ENCODE results near the gene VDR.

Gene VDR

DNA sequence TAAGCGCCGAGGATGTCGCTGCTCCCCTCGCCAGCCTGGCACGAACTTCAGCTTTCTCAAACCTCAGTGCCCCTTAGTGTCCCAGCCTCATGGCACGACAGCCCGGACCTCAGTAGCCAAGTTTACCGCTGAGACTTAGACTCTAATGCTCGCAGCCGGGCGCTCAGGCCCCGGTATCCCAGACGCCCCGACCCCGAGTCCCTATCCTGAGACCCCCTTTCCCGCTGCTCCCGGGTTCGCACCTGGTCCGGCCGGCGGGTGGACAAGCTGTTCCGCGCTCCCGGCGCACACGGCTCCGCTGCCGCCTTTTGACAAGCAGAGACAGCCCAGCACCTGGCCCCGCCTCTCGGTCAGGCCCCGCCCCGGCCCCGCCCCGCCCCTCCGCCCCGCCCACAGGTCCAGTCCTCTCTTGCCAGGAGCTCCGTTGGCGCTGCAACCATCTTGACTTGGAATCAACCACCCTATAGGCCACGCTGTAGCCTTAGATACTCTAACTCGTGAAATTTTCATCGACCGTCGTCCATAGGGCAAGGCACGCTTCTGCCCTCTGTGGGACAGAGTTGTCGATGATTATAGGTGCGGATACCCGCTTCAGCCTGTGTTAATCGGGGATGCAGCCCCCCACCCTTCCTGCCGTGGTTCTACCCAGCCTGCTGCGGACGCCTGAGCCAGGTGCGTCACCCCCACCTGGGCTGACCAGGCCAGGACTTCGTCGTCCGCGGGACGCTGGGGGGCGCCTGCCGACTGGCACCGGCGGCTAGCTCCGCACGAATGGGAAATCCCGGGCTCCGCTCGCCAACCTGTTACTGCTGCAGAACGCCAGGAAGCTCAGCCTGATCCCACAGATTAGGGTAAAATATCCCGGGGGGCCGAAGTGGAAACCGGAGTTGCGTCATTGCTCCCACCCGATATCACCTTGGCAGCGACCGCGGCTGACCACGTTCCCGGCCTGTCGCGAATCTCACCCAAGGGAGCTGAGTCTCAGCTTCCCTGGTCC is at the start of gene VDR:
VDR (minus strand) TSS at position 282 of the 997 bp plus-strand sequence. CDS start 25,881 bp downstream, outside the sequence.
- DNase-seq, result peak; percentile 74 to 88

DNA sequence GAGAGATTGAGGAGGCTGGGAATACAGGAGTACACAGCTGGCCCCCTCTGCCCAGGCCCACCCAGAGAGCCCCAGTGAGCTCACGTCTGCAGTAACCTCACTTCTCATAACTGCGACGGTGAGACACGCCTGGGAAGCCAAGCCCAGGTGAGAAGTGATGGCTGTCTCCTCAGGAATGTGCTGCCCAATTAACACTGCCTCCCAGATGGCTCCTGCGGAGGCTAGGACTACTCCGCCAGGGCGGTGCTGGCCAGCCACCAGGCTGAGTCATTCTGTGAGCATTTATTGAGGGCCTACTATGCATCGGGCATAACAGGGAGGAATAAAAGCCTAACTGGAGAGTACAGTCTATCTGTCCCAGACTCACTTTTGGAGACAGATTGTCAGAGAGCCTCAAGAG is 49.3 kb upstream of the VDR start:
- DNase-seq, result no peak

DNA sequence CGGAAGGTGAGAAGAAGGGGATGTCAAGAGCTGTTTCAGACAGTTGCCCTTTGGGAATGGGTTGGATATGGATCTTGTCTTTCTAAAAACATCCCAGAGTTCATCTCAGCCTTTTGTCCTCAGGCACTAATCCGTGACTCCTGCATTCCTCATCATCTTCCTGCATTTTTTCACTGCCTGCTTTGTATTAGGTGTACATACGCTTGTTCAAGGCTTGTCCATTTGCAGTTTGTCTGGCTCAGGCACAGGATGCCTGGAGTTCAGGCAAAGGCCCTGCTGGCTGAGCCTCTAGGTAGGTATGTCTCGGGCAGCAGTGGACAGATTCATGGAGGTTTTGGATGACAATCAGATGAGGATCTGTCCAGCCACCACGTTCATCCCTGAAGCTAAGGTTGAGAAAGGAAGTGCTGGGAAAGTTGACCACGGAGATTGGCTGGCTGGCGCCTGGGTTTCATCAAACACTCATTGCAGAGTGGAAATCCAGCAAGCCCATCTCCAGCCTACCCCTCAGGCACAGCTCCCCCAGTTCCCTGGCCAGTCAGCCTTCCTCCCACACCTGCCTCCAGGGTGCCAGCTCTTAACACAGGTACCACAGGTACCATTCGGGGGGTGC is 46.2 kb upstream of the VDR start:
- no peak for DNase-seq

DNA sequence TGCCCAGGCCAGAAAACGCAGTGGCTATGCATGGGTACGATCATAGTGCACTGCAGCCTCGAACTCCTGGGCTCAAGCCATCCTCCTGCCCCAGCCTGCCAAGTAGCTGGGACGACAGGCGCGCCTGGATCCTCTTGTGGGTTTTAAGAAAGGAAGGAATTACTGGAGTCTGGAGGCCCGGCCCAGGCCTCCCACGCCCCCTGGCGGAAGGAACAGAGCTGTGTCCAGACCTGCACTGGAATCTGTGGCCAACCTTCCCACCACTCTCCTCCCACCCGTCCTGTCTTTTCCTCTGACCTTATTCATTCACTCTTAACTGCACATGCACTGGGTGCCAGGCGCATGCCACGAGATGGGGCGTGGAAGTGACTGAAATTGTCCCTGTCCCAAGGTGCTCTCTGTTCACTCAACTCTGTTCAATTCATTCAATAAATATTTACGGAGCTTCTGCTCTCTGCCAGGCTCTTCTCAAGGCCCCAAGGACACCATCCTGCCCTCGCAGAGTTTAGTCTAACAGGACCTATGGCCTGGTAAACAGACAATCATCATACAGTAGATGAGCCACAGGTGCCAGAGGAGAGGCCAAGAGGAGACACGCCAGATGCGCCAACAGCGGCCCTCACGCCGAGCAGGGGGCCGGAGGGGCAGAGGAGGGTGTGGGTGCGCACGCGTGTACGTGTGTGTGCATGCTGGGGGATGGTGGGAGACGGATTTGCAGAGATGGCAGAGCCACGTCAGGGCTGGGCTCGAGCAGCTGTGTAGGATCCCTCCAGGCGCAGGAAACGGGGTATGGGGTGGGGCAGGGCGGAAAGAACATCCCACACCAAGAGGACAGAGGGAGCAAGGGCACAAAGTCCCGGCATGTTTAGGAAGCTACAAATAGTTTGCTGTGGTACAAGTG is 44.9 kb upstream of the VDR start:
- DNase-seq, result peak; percentile 29 to 83

DNA sequence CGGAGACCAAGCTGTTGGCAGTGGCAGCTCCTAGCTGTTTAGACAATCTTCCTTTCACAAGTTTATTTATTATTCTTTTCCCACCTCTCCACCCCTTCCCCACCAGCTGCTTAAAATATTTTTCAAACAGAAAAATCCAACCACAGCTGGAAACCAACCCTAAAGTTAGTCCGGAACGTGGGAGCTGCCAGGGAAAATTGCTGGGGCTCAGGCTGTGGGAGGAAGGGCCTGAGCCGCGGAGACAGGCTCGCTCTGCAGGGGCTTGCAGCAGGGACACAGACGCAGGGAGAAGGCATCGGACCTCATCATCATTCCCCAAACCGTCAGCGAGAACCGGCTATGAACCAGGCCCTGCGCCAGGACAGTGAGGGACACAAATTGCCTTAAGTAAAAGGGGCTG is 42.5 kb upstream of the VDR start:
- DNase-seq, result no peak

DNA sequence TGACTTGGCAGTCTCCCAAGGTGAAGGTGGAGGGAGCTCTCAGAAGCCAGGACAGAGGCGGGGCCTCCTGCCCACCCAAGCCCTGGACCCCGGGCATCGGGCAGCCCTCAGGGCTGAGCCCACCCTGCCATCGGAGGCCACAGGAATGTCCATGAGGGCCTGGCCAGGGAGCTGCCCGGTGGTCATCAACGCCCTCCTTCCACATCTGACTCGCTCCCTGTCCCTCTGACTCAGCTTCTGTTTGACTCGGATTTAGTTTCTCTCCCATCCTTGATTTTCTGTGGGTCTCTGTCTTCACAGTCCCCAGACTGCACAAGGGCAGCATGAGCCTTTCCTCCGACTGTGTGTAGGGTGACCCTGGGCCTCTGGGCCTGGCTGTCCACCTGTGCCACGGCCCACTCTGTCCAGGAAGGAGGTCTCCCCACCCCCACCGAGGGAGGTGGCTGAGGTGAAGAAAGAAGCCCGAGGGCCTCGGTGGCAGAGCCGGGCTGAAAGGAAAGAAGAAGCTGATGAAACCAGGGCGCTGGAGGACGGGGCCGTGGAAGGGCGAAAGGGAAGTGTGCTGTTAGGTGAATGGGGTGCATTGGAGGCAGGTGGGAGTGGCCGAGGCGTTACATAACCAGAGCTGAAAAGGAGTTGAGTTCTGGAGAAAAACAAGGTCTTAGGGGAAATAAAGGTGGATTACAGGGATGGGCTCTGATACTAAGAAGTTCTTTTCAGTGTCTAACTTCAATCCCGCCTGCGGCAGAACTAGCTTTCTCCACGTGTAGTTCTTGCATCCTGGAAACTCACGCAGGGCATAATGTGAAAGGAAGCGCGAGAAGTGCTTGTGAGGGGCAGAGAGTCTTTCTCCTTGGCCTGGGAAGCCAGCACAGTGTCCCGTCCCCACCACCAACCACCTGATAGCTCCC is 41.9 kb upstream of the VDR start:
- DNase-seq, result no peak

DNA sequence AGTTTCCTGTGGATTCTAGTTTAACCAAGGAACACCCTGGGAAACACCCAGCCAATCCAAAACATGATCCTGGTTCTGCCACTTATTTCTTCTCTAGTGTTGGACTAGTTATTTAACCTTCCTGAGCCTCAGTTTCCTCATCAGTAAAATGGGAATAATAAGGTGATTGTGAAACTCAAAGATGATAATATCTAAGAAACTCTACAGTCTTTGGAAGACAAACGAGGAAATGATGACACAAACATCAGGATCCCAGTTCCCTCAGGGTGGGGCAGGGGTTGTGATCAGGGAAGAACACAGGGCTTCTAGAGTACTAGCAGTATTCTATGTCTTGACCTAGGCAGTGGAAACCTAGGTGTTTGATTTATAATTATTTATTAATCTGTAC is 40.5 kb upstream of the VDR start:
- no peak for DNase-seq

DNA sequence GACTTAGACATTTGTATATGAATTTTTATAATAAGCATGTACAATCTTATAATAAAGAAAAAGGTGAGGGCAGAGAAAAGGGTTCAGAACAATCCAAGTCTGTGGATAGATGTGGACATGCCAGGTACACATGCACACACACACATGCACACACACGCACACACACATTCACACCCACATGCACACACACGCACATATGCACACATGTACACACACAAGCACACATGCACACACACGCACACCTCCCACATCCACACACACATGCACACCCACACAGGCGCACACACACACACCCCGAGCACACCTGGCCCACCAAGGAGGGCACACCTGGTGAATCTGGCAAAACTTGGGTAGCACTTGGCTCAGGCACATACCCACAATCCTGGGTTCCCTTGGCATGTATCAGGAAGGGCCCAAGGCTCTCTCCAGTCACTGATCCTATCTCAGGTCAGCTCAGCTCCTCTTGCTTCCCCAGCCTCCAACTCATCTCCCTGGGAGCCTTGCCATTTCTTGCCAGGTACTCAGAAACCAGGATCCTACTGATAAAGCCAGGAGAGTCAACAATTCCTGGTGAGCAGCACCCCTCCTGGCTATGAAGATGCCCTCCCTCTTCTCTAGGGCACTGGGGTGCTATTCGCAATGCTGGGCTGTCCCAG is 40.0 kb upstream of the VDR start:
- no peak for DNase-seq

DNA sequence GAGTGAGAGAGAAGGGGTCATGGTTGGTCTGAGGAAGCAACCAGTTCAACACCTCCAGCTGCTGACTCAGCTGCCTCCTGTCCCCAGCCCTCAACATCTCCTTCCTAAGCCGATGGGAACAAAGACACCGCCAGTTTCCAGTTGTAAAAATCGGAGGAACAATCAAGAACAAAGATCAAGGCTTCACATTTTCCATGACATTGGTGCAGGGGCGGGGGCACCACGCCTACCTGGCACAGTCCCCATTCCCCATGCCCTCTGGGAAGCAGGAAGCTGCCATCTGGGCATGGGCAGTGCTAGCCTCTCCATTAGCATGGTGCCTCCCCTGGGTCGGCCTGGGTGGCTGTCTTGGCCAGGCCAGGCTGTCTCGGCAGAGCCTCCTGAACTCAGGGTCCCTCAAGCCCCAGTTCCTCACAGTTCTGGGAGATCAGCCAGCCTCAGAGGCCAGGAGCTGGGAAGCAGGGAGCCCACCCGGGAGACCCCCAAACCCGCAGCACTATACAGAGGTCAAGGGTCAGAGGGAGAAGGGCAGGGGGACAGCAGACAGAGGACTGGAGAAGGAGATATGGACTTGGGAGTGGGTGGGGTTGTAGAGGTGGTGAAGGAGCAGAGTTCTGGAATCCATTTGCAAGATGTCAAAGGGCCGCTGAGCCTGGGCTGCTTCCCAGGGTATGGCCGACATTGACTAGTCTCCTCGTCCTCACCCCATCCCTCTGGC is 39.0 kb upstream of the VDR start:
- no peak for DNase-seq

DNA sequence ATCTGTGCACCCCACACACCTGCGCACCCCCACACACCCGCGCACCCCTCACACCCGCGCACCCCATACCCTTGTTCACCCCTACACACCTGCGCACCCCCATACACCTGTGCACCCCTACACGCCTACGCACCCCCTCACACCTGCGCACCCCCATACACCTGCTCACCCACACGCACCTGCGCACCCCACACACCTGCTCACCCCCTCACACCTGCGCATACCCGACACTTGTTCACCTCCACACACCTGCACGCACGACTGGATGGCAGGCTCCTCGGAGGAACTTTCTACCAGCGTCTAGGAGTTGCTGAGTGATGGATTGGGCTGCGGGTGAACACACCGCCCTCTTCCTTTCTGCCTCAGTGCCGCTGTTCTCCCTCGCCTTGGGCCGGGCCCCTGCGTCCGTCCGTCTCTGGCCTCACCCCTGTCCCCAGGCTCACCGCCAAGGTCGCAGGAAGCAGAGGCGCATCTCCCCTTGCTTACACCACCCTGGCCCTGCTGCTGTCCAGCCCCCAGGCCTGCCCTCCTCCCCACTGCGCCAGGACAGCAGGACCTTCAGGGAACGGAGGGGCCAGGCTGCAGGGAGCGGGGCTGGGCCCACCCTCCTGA is 37.9 kb upstream of the VDR start:
- no peak for DNase-seq

DNA sequence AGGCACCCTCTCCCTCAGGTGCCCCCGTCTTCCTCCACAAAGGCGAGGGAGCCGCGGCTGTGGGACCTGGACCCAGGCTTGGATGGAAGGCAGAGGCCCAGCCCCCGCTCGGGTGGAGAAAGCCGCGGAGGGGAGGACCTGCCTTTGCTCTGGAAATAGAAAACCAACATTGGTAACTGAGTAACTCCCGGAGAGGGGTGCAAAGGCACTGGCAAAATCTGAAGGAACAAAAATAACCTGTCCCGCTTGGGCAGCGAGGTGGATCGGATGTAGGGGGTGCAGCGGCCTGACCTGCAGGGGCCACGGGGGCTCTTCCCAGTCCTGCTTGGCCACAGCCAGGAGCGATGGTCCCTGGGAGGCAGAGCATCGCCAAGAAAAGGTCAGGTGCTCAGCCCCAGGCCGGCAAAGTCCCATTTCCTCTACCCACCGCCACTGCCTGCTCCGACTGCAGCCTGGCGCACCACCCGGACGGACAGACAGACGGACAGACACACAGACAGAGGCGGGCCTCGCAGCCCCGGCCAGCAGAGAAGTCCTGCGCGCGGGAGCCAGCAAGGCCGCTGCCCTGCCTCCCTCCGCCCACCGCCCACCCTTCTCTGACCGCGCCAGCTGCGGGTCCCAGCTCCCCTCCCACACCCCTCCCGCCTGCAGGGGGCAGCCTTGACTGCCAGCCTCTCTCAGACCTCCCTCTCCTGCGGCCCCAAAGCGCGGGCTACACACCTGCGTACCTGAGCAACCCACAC is 37.2 kb upstream of the VDR start:
- DNase-seq, result peak in 1 of 2 experiments; percentile 76

DNA sequence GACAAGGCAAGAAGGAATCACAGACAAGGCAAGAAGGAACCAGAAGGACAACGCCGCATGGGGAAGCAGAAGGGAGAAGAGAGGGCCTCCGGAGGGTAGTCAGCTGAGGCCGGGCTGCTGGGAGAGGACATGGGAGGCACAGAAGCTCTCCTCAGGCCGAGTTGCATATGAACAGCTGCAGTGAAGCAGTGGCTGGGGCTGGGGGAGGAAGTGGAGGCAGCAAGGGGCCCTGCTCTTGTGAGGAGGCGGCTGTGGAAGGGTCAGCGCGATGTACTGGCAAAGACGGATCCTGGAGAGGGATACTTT is 36.6 kb upstream of the VDR start:
- DNase-seq, result no peak

DNA sequence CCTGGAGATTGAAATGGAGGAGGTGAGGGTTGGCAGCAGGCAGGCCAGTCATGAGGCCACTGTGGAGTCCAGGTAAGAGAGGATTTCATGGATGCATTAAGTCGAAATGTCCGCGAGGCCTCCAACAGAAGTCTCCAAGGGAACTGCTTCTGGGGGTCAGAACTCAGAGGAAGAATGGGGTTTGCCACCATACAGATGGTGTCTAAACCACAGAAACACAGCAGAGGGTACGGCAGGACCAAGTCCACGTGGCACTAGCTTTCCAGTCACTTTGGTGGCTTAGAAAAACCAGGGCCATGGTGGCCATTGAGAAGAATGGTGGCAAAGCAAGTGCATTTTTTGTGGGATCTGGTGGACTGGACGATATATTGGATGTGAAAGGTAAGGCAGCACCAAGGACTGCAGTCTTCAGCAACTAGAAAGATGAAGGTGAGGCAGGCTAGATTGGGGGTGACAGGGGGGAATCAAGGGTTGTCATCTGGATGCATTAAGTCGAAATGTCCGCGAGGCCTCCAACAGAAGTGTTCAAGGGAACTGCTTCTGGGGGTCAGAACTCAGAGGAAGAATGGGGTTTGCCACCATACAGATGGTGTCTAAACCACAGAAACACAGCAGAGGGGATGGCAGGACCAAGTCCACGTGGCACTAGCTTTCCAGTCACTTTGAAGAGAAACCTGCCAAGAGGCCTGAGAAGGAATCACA is 36.1 kb upstream of the VDR start:
- DNase-seq, result no peak

DNA sequence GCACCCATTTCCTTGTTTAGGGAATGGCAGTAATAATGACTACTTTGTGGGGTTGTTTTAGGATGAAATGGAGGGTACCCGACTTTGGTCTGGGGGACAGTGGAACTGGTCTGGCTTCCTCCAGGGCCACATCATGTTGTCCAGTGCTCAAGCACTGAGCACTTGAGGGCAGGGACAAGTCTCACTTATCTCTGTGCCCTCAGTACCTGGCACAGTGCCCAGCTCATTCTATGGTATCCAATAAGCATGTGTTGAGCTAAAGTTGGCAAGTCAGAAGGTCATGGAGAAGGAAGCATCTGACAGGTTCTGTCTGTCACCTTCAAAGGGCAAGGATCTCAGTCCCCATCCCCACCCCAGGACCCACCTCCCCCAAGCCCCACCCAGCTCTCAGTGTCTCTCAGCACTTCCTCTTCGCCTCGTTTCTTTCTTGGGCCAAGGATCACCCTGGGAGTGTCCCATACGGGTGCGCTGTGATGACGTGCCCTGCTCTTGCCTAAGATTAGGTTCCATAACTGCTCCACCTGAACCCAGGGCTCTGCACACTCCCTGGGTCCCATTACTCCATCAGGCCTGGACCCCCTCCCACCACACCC is 34.3 kb upstream of the VDR start:
- DNase-seq, result no peak

DNA sequence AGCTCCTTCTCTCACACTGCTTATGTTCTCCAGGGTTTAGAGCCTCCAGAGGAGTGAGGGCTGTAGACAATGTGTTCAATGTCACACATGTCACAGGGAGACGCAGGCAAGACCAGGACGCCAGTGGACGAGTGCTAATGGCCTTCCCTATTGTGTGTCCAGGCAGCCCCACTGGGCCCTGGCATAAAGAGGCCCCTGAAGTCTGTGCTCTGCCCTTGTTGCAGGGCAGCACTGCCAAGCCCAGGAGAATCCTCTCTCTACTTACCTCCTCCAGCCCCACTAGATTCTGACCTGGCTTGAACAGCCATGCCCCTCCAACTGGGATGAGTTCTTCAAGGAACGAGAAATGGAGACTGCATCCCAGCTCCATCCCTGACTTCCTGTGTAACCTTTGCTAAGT is 33.8 kb upstream of the VDR start:
- no peak for DNase-seq

DNA sequence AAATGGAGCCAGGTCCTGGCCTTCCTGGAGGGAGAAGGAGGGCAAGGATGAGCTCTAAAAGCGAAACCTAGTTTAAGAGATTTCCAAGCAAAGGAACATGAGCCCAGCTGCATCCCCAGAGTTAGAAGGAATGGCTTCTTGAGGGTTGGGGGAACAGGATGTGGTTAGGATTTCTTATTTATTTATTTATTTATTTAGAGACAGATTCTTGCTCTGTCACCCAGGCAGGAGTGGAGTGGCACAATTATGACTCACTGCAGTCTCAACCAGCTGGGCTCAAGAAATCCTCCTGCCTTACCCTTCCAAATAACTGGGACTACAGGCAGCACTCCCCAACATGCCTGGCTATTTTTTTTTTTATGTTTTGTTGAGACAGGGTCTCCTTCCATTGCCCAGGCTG is 33.3 kb upstream of the VDR start:
- DNase-seq, result no peak

DNA sequence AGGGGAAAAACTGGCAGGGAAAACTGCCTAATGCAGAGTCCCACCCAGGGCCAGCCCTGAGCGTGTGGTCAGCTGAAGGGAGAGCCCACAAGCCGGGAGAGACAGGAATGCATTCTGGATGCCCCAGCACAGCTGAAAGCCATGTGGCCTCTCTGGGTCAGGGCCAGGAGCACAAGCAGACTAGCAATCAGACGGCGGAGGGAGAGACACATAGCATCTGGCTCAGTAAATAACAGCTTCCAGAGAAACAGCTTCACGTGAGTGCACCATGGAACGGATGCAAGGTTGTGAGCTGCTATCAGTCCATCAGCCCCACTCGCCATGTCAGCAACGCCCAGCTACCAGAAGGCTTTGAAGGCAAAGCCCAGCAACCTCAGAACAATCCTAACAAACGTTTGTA is 30.4 kb upstream of the VDR start:
- no peak for DNase-seq

DNA sequence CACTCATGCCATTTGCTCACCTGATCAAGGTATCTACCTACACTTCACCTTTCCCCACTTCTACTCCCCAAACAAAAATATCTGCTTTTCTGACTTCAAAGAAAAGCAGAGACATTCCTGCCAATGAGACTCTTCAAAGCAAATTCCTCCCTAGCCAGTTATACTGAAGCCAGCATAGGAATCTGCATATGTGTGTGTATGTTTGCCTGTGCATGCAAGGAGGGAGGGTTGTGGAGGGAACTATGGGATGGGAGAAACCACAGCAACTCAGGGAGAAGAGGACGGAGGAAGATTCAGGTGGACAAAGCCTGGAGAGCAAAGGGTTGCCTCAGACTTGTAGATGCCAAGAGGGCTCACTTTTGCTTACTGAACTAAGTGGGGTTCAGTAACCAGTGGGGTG is 26.4 kb upstream of the VDR start:
- DNase-seq, result no peak

DNA sequence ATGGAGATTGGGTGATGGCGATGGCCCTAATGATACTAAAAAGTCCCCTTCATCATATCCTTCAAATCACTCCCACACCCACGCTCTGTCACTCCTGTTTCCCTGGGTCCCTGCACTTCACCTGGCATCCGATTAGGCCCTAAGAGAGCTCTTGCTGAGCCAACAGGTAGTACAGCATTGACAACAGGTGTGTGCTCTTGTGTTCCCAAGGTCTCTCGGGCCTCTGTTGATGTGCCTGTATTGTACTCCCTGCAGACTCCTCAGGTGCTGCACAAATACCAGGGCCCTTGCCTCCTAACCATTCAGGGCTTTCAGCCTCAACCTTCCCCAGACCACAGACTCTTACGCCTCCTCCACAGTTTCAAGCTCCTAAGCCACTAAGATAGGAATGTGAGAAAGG is 25.8 kb upstream of the VDR start:
- DNase-seq, result no peak

Data from NCI-H526 (cell line).